Progenitor cell of endocrine pancreas (in vitro differentiated cells): ENCODE data around the gene NUDT14. TPM values are rescaled to one million over a fixed set of nuclear protein-coding genes. Genes with fewer than 3 reads are reported as not detected.

Experiments
- DNase-seq: peaks from one replicate; pipeline ENCODE4 v3.0.0; 2021; ENCODE audit warnings: low spot score; ENCODE audit not compliant: unreplicated experiment
- H3K27ac Mint-ChIP-seq: 2 replicates; pipeline ENCODE4 v1.8.0; 2021; ENCODE audit warnings: mild to moderate bottlenecking, moderate library complexity, mixed read lengths
- H3K27me3 Mint-ChIP-seq: 2 replicates; pipeline ENCODE4 v1.8.0; 2021; ENCODE audit warnings: mixed read lengths
- H3K36me3 Mint-ChIP-seq: 2 replicates; pipeline ENCODE4 v1.8.0; 2022; ENCODE audit warnings: mixed read lengths; ENCODE audit not compliant: insufficient read depth
- H3K4me1 Mint-ChIP-seq: 2 replicates; pipeline ENCODE4 v1.8.0; 2021; ENCODE audit warnings: low read depth, mixed read lengths
- H3K4me3 Mint-ChIP-seq: 2 replicates; pipeline ENCODE4 v1.8.0; 2021; ENCODE audit warnings: low read depth, mild to moderate bottlenecking, moderate library complexity, mixed read lengths
- H3K9me3 Mint-ChIP-seq: 2 replicates; pipeline ENCODE4 v1.8.0; 2021; ENCODE audit warnings: low read depth, mixed read lengths
- CTCF ChIP-seq: fragments of 200-600 bp; sonication (generic); IDR thresholded peaks from one replicate; pipeline ENCODE4 v1.5.0; 2021; ENCODE audit warnings: antibody characterized with exemption, mild to moderate bottlenecking; ENCODE audit not compliant: unreplicated experiment
- total RNA-seq: library from RNA; stranded (reverse); gene quantifications from 2 replicates; pipeline ENCODE4 v1.2.1, GENCODE V29; 2021

The NUDT14 gene
- total RNA-seq, 1 donor from 2014 or later = 66.6 TPM

- H3K27ac Mint-ChIP-seq = no peak overlapping the region
- no peaks in the 10 kb centered on the region for H3K36me3 Mint-ChIP-seq
- DNase-seq = no peak
- H3K27me3 Mint-ChIP-seq = no peaks in the 10 kb centered on the region
- H3K4me1 Mint-ChIP-seq = no peaks in the 10 kb centered on the region
- no peak for TF ChIP-seq CTCF
- no peak overlapping the region for H3K4me3 Mint-ChIP-seq
- no peaks in the 10 kb centered on the region for H3K9me3 Mint-ChIP-seq
Observed at GRCh38 chr14:105159344-105159743, 21.8 kb downstream of the NUDT14 start.

- no peaks in the 10 kb centered on the region for H3K36me3 Mint-ChIP-seq
- H3K4me3 Mint-ChIP-seq = no peak overlapping the region
- H3K4me1 Mint-ChIP-seq = no peaks in the 10 kb centered on the region
- no peak overlapping the region for H3K27ac Mint-ChIP-seq
- no peaks in the 10 kb centered on the region for H3K9me3 Mint-ChIP-seq
- no peak for TF ChIP-seq CTCF
- no peak for DNase-seq
- H3K27me3 Mint-ChIP-seq = no peaks in the 10 kb centered on the region
Observed at GRCh38 chr14:105158794-105159193, 22.3 kb downstream of the NUDT14 start.

GRCh38 chr14:105157872-105158271, 23.2 kb downstream of the NUDT14 start:
- Mint-ChIP-seq H3K4me3 (no peak overlapping the region), H3K27ac (no peak overlapping the region), H3K27me3 (no peaks in the 10 kb centered on the region), H3K36me3 (no peaks in the 10 kb centered on the region), H3K4me1 (no peaks in the 10 kb centered on the region), H3K9me3 (no peaks in the 10 kb centered on the region)
- no peak for TF ChIP-seq CTCF
- no peak for DNase-seq

- Mint-ChIP-seq H3K36me3 (no peaks in the 10 kb centered on the region), H3K27me3 (no peaks in the 10 kb centered on the region), H3K27ac (no peak overlapping the region), H3K9me3 (no peaks in the 10 kb centered on the region), H3K4me1 (no peaks in the 10 kb centered on the region), H3K4me3 (no peak overlapping the region)
- TF ChIP-seq CTCF = no peak
- no peak for DNase-seq
Observed at GRCh38 chr14:105156414-105157375, 24.4 kb downstream of the NUDT14 start.

GRCh38 chr14:105155681-105156413, 25.3 kb downstream of the NUDT14 start:
- no peaks in the 10 kb centered on the region for H3K27me3 Mint-ChIP-seq
- no peaks in the 10 kb centered on the region for H3K9me3 Mint-ChIP-seq
- no peak for TF ChIP-seq CTCF
- DNase-seq = no peak
- no peak overlapping the region for H3K27ac Mint-ChIP-seq
- H3K4me1 Mint-ChIP-seq = no peaks in the 10 kb centered on the region
- H3K36me3 Mint-ChIP-seq = no peaks in the 10 kb centered on the region
- no peak overlapping the region for H3K4me3 Mint-ChIP-seq
